HCT116 (cell line): ENCODE measurements around the gene VSTM2L. TPM values are rescaled to one million over a fixed set of nuclear protein-coding genes. Genes with fewer than 3 reads are reported as not detected.

Experiments
- ATAC-seq: fragments of 200-7000 bp; cut with Tn5 transposase; 2 replicates; pipeline ENCODE4 v1.9.1; 2020; ENCODE audit warnings: mild to moderate bottlenecking, moderate library complexity
- BruUV-seq: library from RNA; stranded (reverse); fragments of 400-500 nt; replicated peaks from 2 replicates; lab custom pipeline; 2021; lab: Mats Ljungman, UMichigan
- CTCF ChIA-PET: fragments of 300-600 bp; sonication (Branson Sonifier 250); formaldehyde crosslinking; loops from one replicate; lab custom pipeline; 2021; ENCODE audit warnings: antibody characterized with exemption; lab: Charles Lee
- POLR2A ChIA-PET: fragments of 300-600, 350-600 bp; sonication (Branson Sonifier 250); formaldehyde crosslinking; loops from one replicate; lab custom pipeline; 2021; ENCODE audit warnings: antibody characterized with exemption; lab: Charles Lee
- RAD21 ChIA-PET, 2 experiments: fragments of 300-600 bp; sonication (Branson Sonifier 250); formaldehyde crosslinking; loops; one replicate each; lab custom pipeline; 2023; ENCODE audit warnings: low total read pairs in 2 of 2; ENCODE audit not compliant: uncharacterized antibody in 2 of 2, unreplicated experiment in 2 of 2, low non-redundant PET in 1 of 2; lab: Charles Lee
- DNase-seq: peaks from one replicate; pipeline ENCODE4 v3.0.0-alpha.2; 2010; ENCODE audit warnings: low read depth, low spot score
- H2AFZ ChIP-seq: fragments of 200-600 bp; shearing (Covaris generic), sonication (generic); 2 replicates; pipeline ENCODE4 v1.6.1; 2017; ENCODE audit warnings: low read depth, mixed run types, mixed read lengths, antibody characterized with exemption, low read length; ENCODE audit not compliant: poor library complexity, severe bottlenecking
- H3K27ac ChIP-seq: 2 replicates; pipeline ENCODE4 v1.5.1; 2012; ENCODE audit warnings: low read depth, low read length
- H3K27me3 ChIP-seq: fragments of 200-600 bp; sonication (generic); 2 replicates; pipeline ENCODE4 v1.6.1; 2016; ENCODE audit warnings: mixed run types, low read length, mixed read lengths; ENCODE audit not compliant: insufficient read depth
- H3K36me3 ChIP-seq, 2 experiments: fragments of 200-500 bp in 1 of 2; fragments of 200-600 bp in 1 of 2; sonication (Bioruptor generic) in 1 of 2; sonication (generic) in 1 of 2; 2 replicates each; pipeline versions ENCODE4 v1.5.1 to v1.6.1; 2014 to 2016; ENCODE audit warnings: low read length in 2 of 2, inconsistent platforms in 1 of 2, mixed read lengths in 1 of 2, mixed run types in 1 of 2; ENCODE audit not compliant: insufficient read depth in 2 of 2, control insufficient read depth in 1 of 2
- H3K4me1 ChIP-seq, 2 experiments: fragments of 200-600 bp in 1 of 2; sonication (generic) in 1 of 2; 2 replicates each; pipeline versions ENCODE4 v1.5.1 to v1.6.1; 2012 to 2017; ENCODE audit warnings: low read length in 2 of 2, inconsistent platforms in 1 of 2, mild to moderate bottlenecking in 1 of 2, mixed read lengths in 1 of 2, mixed run types in 1 of 2, moderate library complexity in 1 of 2; ENCODE audit not compliant: insufficient read depth in 2 of 2, control insufficient read depth in 1 of 2
- H3K4me2 ChIP-seq: fragments of 200-600 bp; sonication (generic); 2 replicates; pipeline ENCODE4 v1.6.1; 2017; ENCODE audit warnings: mixed run types, low read length, mixed read lengths
- H3K4me3 ChIP-seq, 2 experiments: fragments of 200-600 bp in 1 of 2; sonication (generic) in 1 of 2; replicated peaks in 1 of 2; 2 replicates each; pipeline ENCODE4 v1.5.1; 2011 to 2016; ENCODE audit warnings: low read length in 2 of 2, control low read depth in 1 of 2, low read depth in 1 of 2, mild to moderate bottlenecking in 1 of 2, mixed read lengths in 1 of 2, mixed run types in 1 of 2
- H3K79me2 ChIP-seq: fragments of 200-600 bp; sonication (generic); 2 replicates; pipeline ENCODE4 v1.6.1; 2017; ENCODE audit warnings: mild to moderate bottlenecking, mixed run types, low read length, moderate library complexity, mixed read lengths; ENCODE audit not compliant: insufficient read depth
- H3K9ac ChIP-seq: fragments of 200-600 bp; sonication (generic); 2 replicates; pipeline ENCODE4 v1.6.1; 2016; ENCODE audit warnings: low read length, mixed read lengths
- H3K9me2 ChIP-seq: fragments of 200-600 bp; sonication (generic), shearing (Covaris generic); 2 replicates; pipeline ENCODE4 v1.6.1; 2017; ENCODE audit warnings: mixed run types, mild to moderate bottlenecking, moderate library complexity; ENCODE audit not compliant: insufficient read depth
- H3K9me3 ChIP-seq, 2 experiments: fragments of 200-500 bp in 1 of 2; fragments of 200-600 bp in 1 of 2; sonication (Bioruptor generic) in 1 of 2; sonication (generic) in 1 of 2; 2 replicates each; pipeline ENCODE4 v1.6.1; 2014 to 2017; ENCODE audit warnings: low read length in 2 of 2, mixed read lengths in 2 of 2, inconsistent platforms in 1 of 2, low read depth in 1 of 2, mild to moderate bottlenecking in 1 of 2, mixed run types in 1 of 2, moderate library complexity in 1 of 2; ENCODE audit not compliant: control insufficient read depth in 1 of 2, insufficient read depth in 1 of 2
- H4K20me1 ChIP-seq: fragments of 200-600 bp; sonication (generic), shearing (Covaris generic); 2 replicates; pipeline ENCODE4 v1.6.1; 2017; ENCODE audit warnings: mixed run types, mild to moderate bottlenecking, moderate library complexity; ENCODE audit not compliant: insufficient read depth
- EZH2phosphoT487 ChIP-seq: fragments of 200-600 bp; IDR thresholded peaks from 2 replicates; pipeline ENCODE4 v1.6.1; 2018; ENCODE audit warnings: antibody characterized with exemption, borderline replicate concordance
- POLR2A ChIP-seq: IDR thresholded peaks from 2 replicates; pipeline ENCODE4 v1.7.0; 2011; ENCODE audit warnings: borderline replicate concordance; ENCODE audit not compliant: insufficient read depth, insufficient read length; ENCODE audit errors: extremely low read depth
- RAD21 ChIP-seq: IDR thresholded peaks from 2 replicates; pipeline ENCODE4 v1.6.1; 2012; ENCODE audit warnings: low read depth, mild to moderate bottlenecking
- ZFX ChIP-seq: fragments of 450-650 bp; IDR thresholded peaks from 2 replicates; pipeline ENCODE4 v1.6.1; 2017
- intact Hi-C: fragments of 100-400 bp; cut with micrococcal nuclease; formaldehyde crosslinking; loops from 2 replicates; pipeline ENCODE4 v1.10.0; 2022
- total RNA-seq: library from RNA; stranded (reverse); gene quantifications from one replicate; pipeline ENCODE4 v1.2.1, GENCODE V29; 2021; ENCODE audit not compliant: unreplicated experiment
- TF ChIP-seq, protein P1 (sequence below): IDR thresholded peaks from 2 replicates; pipeline ENCODE4 v1.6.1; 2012; ENCODE audit warnings: low read depth
- TF ChIP-seq, protein P2 (sequence below): IDR thresholded peaks from 2 replicates; pipeline ENCODE4 v1.6.1; 2011; ENCODE audit warnings: mild to moderate bottlenecking, low read length, moderate library complexity; ENCODE audit not compliant: insufficient replicate concordance; ENCODE audit errors: extremely low read depth
- TF ChIP-seq, protein P3 (sequence below), 3 experiments: fragments of 200-600 bp in 1 of 3; sonication (generic) in 1 of 3; IDR thresholded peaks in 2 of 3; conservative IDR thresholded peaks in 1 of 3; 2 replicates each; pipeline ENCODE4 v1.5.1; 2012 to 2017; ENCODE audit warnings: low read depth in 2 of 3, low read length in 2 of 3, antibody characterized with exemption in 1 of 3, borderline replicate concordance in 1 of 3, control low read depth in 1 of 3, mild to moderate bottlenecking in 1 of 3, mixed read lengths in 1 of 3, mixed run types in 1 of 3, moderate library complexity in 1 of 3; ENCODE audit not compliant: insufficient read depth in 1 of 3

The VSTM2L gene
- total RNA-seq, 1 experiment from 2014 or later: 0.69 TPM

DNA sequence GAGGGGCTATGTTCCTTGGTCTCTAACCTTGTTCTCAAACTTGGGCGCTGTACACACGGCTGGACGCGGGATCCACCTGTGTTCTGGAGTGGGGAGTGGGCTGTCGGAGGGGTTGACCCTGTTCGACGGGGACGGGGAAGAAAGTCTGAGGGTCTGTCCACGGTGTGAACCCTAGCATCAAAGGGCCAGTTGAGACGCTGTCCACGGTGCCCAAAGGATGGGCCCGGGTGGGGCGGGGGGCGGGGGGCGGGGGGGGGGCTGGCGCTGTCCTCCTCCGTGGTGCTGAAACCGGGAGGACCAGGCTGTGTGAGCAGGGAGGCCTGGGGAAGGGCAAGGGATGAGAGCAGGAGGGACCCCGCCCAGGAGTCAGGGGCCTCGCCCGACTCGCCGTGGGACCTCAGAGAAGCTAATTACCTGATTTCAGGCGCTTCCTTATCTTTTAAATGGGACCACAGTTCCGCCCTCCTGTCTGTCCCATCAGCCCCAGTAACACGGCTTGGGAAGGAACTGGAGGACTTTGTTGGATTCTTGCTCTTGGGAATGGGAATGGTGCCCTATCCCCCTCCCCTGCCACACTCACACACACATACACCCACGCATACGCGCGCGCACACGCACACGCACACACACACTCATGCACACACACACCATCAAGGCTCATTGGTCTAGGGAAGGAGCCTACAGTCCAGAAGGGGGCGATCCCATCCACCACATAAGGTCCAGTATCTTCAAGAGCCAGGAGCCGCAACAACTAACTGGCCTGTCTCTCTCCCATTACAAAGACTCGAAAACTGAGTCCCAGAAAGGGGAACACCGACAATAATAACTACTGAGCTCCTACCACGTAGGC is 1.0 kb upstream of the VSTM2L start:
- Histone ChIP-seq H3K9me2 (no peaks in the 10 kb centered on the region), H3K36me3 (no peaks in the 10 kb centered on the region), H3K27ac (no peak overlapping the region), H3K79me2 (no peaks in the 10 kb centered on the region), H3K27me3 (peaks cover 14% of the 10 kb centered on the region), H2AFZ (no peak overlapping the region), H3K4me1 (no peaks in the 10 kb centered on the region), H3K4me3 (no peak overlapping the region), H3K9ac (no peak overlapping the region), H3K4me2 (no peak overlapping the region), H3K9me3 (no peaks in the 10 kb centered on the region), H4K20me1 (no peaks in the 10 kb centered on the region)
- ATAC-seq: peak; percentile 62
- ChIA-PET POLR2A (no interaction called here), RAD21 (no interaction called here), CTCF (no interaction called here)
- no TSS peak for BruUV-seq
- TF ChIP-seq RAD21 (peak; percentile 32; the same call in 1 of the 2 replicates), EZH2phosphoT487 (no peak), POLR2A (no peak), ZFX (no peak)
- TF ChIP-seq, protein P1, sequence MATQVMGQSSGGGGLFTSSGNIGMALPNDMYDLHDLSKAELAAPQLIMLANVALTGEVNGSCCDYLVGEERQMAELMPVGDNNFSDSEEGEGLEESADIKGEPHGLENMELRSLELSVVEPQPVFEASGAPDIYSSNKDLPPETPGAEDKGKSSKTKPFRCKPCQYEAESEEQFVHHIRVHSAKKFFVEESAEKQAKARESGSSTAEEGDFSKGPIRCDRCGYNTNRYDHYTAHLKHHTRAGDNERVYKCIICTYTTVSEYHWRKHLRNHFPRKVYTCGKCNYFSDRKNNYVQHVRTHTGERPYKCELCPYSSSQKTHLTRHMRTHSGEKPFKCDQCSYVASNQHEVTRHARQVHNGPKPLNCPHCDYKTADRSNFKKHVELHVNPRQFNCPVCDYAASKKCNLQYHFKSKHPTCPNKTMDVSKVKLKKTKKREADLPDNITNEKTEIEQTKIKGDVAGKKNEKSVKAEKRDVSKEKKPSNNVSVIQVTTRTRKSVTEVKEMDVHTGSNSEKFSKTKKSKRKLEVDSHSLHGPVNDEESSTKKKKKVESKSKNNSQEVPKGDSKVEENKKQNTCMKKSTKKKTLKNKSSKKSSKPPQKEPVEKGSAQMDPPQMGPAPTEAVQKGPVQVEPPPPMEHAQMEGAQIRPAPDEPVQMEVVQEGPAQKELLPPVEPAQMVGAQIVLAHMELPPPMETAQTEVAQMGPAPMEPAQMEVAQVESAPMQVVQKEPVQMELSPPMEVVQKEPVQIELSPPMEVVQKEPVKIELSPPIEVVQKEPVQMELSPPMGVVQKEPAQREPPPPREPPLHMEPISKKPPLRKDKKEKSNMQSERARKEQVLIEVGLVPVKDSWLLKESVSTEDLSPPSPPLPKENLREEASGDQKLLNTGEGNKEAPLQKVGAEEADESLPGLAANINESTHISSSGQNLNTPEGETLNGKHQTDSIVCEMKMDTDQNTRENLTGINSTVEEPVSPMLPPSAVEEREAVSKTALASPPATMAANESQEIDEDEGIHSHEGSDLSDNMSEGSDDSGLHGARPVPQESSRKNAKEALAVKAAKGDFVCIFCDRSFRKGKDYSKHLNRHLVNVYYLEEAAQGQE: peak; percentile 45
- TF ChIP-seq, protein P2, sequence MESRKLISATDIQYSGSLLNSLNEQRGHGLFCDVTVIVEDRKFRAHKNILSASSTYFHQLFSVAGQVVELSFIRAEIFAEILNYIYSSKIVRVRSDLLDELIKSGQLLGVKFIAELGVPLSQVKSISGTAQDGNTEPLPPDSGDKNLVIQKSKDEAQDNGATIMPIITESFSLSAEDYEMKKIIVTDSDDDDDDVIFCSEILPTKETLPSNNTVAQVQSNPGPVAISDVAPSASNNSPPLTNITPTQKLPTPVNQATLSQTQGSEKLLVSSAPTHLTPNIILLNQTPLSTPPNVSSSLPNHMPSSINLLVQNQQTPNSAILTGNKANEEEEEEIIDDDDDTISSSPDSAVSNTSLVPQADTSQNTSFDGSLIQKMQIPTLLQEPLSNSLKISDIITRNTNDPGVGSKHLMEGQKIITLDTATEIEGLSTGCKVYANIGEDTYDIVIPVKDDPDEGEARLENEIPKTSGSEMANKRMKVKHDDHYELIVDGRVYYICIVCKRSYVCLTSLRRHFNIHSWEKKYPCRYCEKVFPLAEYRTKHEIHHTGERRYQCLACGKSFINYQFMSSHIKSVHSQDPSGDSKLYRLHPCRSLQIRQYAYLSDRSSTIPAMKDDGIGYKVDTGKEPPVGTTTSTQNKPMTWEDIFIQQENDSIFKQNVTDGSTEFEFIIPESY: no peak
- TF ChIP-seq, protein P3, sequence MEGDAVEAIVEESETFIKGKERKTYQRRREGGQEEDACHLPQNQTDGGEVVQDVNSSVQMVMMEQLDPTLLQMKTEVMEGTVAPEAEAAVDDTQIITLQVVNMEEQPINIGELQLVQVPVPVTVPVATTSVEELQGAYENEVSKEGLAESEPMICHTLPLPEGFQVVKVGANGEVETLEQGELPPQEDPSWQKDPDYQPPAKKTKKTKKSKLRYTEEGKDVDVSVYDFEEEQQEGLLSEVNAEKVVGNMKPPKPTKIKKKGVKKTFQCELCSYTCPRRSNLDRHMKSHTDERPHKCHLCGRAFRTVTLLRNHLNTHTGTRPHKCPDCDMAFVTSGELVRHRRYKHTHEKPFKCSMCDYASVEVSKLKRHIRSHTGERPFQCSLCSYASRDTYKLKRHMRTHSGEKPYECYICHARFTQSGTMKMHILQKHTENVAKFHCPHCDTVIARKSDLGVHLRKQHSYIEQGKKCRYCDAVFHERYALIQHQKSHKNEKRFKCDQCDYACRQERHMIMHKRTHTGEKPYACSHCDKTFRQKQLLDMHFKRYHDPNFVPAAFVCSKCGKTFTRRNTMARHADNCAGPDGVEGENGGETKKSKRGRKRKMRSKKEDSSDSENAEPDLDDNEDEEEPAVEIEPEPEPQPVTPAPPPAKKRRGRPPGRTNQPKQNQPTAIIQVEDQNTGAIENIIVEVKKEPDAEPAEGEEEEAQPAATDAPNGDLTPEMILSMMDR (IDR thresholded peaks at IDR 0.05 in 2 of 3, conservative IDR thresholded peaks at IDR 0.05 in 1 of 3; ENCODE audit: borderline replicate concordance in 1 of 3, insufficient read depth in 1 of 3, low read depth in 2 of 3, low read length in 2 of 3): peak; percentile 5 to 43 (median 37); a peak in 3 of 6 replicates
- peak; percentile 4 for DNase-seq
- intact Hi-C loops: no loop called here
